ENCODE results near the gene ZNF416.
A peak's percentile ranks its signal among the peaks of the same experiment; 100 is the strongest.

- TF ChIP-seq, protein P1, sequence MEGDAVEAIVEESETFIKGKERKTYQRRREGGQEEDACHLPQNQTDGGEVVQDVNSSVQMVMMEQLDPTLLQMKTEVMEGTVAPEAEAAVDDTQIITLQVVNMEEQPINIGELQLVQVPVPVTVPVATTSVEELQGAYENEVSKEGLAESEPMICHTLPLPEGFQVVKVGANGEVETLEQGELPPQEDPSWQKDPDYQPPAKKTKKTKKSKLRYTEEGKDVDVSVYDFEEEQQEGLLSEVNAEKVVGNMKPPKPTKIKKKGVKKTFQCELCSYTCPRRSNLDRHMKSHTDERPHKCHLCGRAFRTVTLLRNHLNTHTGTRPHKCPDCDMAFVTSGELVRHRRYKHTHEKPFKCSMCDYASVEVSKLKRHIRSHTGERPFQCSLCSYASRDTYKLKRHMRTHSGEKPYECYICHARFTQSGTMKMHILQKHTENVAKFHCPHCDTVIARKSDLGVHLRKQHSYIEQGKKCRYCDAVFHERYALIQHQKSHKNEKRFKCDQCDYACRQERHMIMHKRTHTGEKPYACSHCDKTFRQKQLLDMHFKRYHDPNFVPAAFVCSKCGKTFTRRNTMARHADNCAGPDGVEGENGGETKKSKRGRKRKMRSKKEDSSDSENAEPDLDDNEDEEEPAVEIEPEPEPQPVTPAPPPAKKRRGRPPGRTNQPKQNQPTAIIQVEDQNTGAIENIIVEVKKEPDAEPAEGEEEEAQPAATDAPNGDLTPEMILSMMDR (IDR thresholded peaks at IDR 0.05): no peak
- TF ChIP-seq POLR2A (IDR thresholded peaks at IDR 0.05) (no peak), POLR2AphosphoS5 (IDR thresholded peaks at IDR 0.05) (peak in 1 of 3 donors; percentile 40)
Measured at GRCh38 chr19:57583521-57584416, 5.1 kb upstream of the ZNF416 start, which contains the start of gene ZIK1.

All from stomach (tissue), 4 donors.